OCI-LY7 (cell line): ENCODE results near the gene GTF3C6. TPM values are rescaled to one million over a fixed set of nuclear protein-coding genes. Genes with fewer than 3 reads are reported as not detected.

Experiments
- BruUV-seq: library from RNA; stranded (reverse); fragments of 400-500 nt; replicated peaks from 2 replicates; lab custom pipeline; 2021; lab: Mats Ljungman, UMichigan
- CTCF ChIA-PET: fragments of 300-600 bp; sonication (Branson Sonifier 250); formaldehyde crosslinking; loops from one replicate; lab custom pipeline; 2022; ENCODE audit warnings: antibody characterized with exemption; ENCODE audit not compliant: unreplicated experiment; lab: Charles Lee
- POLR2A ChIA-PET: fragments of 300-600 bp; sonication (Branson Sonifier 250); formaldehyde crosslinking; loops from one replicate; lab custom pipeline; 2022; ENCODE audit warnings: antibody characterized with exemption; lab: Charles Lee
- DNase-seq: peaks from one replicate; pipeline ENCODE4 v3.0.0-alpha.2; 2015; ENCODE audit warnings: low spot score
- H2AFZ ChIP-seq: fragments of 200-600 bp; sonication (generic), shearing (Covaris generic); 2 replicates; pipeline ENCODE4 v1.6.1; 2014; ENCODE audit warnings: mild to moderate bottlenecking, antibody characterized with exemption, low read length, moderate library complexity
- H3K27ac ChIP-seq: fragments of 200-600 bp; sonication (generic); 2 replicates; pipeline ENCODE4 v1.5.1; 2014; ENCODE audit warnings: mixed run types, low read depth, mild to moderate bottlenecking, moderate library complexity, low read length, inconsistent platforms; ENCODE audit not compliant: poor library complexity, severe bottlenecking
- H3K36me3 ChIP-seq: fragments of 200-600 bp; sonication (generic); 2 replicates; pipeline ENCODE4 v1.6.1; 2014; ENCODE audit warnings: mild to moderate bottlenecking, antibody characterized with exemption, low read length, moderate library complexity, mixed read lengths; ENCODE audit not compliant: insufficient read depth
- H3K4me1 ChIP-seq: fragments of 200-600 bp; sonication (generic); 2 replicates; pipeline ENCODE4 v1.5.1; 2014; ENCODE audit warnings: mild to moderate bottlenecking, low read length; ENCODE audit not compliant: insufficient read depth, poor library complexity, severe bottlenecking
- H3K4me2 ChIP-seq: fragments of 200-600 bp; sonication (generic); 2 replicates; pipeline ENCODE4 v1.6.1; 2014; ENCODE audit warnings: mild to moderate bottlenecking, low read length
- H3K4me3 ChIP-seq: fragments of 200-600 bp; sonication (generic); 2 replicates; pipeline ENCODE4 v1.5.1; 2014; ENCODE audit warnings: mild to moderate bottlenecking, low read depth, low read length; ENCODE audit not compliant: poor library complexity, severe bottlenecking
- H3K79me2 ChIP-seq: fragments of 200-600 bp; sonication (generic); 2 replicates; pipeline ENCODE4 v1.6.1; 2016; ENCODE audit warnings: low read depth, mild to moderate bottlenecking, low read length, moderate library complexity, mixed read lengths; ENCODE audit not compliant: insufficient read depth
- H3K9me2 ChIP-seq: fragments of 200-600 bp; sonication (generic); 2 replicates; pipeline ENCODE4 v1.6.1; 2016; ENCODE audit warnings: mild to moderate bottlenecking, low read length, mixed read lengths; ENCODE audit not compliant: insufficient read depth
- H3K9me3 ChIP-seq: fragments of 200-600 bp; sonication (generic); 2 replicates; pipeline ENCODE4 v1.6.1; 2014; ENCODE audit warnings: mild to moderate bottlenecking, mixed run types, low read length, mixed read lengths
- H4K20me1 ChIP-seq: fragments of 200-600 bp; sonication (generic); 2 replicates; pipeline ENCODE4 v1.6.1; 2014; ENCODE audit warnings: mild to moderate bottlenecking, antibody characterized with exemption, low read length, moderate library complexity, mixed read lengths; ENCODE audit not compliant: insufficient read depth
- CTCF ChIP-seq: fragments of 200-600 bp; sonication (generic); conservative IDR thresholded peaks from 2 replicates; pipeline ENCODE4 v1.5.1; 2014; ENCODE audit warnings: mild to moderate bottlenecking, antibody characterized with exemption, low read length, moderate library complexity, mixed read lengths
- EZH2phosphoT487 ChIP-seq: fragments of 200-600 bp; sonication (generic); IDR thresholded peaks from 2 replicates; pipeline ENCODE4 v1.6.1; 2018; ENCODE audit warnings: low read depth, borderline replicate concordance, mild to moderate bottlenecking, mixed run types, antibody characterized with exemption, low read length, moderate library complexity, mixed read lengths
- intact Hi-C: fragments of 100-400 bp; cut with micrococcal nuclease; formaldehyde crosslinking; loops from one replicate; pipeline ENCODE4 v1.10.0; 2022; ENCODE audit not compliant: unreplicated experiment
- total RNA-seq, 2 experiments: library from RNA; depleted of rRNA in 1 of 2; stranded (reverse); fragments of >200 nt in 1 of 2; shearing (Covaris generic) in 1 of 2; gene quantifications; 2 replicates each; pipeline ENCODE4 v1.2.3, GENCODE V29; 2014 to 2022

The GTF3C6 gene
- total RNA-seq, 2 experiments from 2014 or later = 29.7 to 71.0 TPM

GRCh38 chr6:110939429-110940200, 18.9 kb upstream of the GTF3C6 start:
- ChIA-PET POLR2A (interaction anchor here (0.6 to 0.9 kb wide), 6 partner anchors 13 to 1002 kb away, joined by 3 to 5 read pairs (median 4); no protein-coding TSS in a partner anchor), CTCF (no interaction called here)
- Histone ChIP-seq H3K4me2 (no peak overlapping the region), H3K9me2 (no peaks in the 10 kb centered on the region), H3K4me1 (no peaks in the 10 kb centered on the region), H3K79me2 (no peaks in the 10 kb centered on the region), H3K9me3 (no peaks in the 10 kb centered on the region), H2AFZ (no peak overlapping the region), H3K27ac (no peak overlapping the region), H3K4me3 (no peak overlapping the region), H4K20me1 (no peaks in the 10 kb centered on the region), H3K36me3 (no peaks in the 10 kb centered on the region)
- no peak for TF ChIP-seq EZH2phosphoT487
- no peak for TF ChIP-seq CTCF
- intact Hi-C loops = no loop called here
- no TSS peak for BruUV-seq
- no peak for DNase-seq

- H3K4me1 ChIP-seq = no peaks in the 10 kb centered on the region
- ChIA-PET CTCF (no interaction called here), POLR2A (interaction anchor here (0.6 to 1.4 kb wide), 7 partner anchors 12 to 390 kb away, joined by 3 to 6 read pairs (median 3); no protein-coding TSS in a partner anchor)
- no peaks in the 10 kb centered on the region for H3K9me3 ChIP-seq
- no peak overlapping the region for H3K4me2 ChIP-seq
- no peak overlapping the region for H3K4me3 ChIP-seq
- DNase-seq = no peak
- no peaks in the 10 kb centered on the region for H4K20me1 ChIP-seq
- H3K79me2 ChIP-seq = no peaks in the 10 kb centered on the region
- TF ChIP-seq CTCF (no peak), EZH2phosphoT487 (no peak)
- intact Hi-C loops = no loop called here
- no peaks in the 10 kb centered on the region for H3K9me2 ChIP-seq
- BruUV-seq = no TSS peak
- H2AFZ ChIP-seq = no peak overlapping the region
- H3K36me3 ChIP-seq = no peaks in the 10 kb centered on the region
- H3K27ac ChIP-seq = no peak overlapping the region
These were observed 13.8 kb upstream of the GTF3C6 start for GRCh38 chr6:110944681-110945151.

- no peak overlapping the region for H3K27ac ChIP-seq
- DNase-seq = no peak
- H4K20me1 ChIP-seq = no peaks in the 10 kb centered on the region
- no TSS peak for BruUV-seq
- POLR2A ChIA-PET = interaction anchor here (0.8 kb wide), 1 partner anchor 265 kb away, joined by 4 read pairs; no protein-coding TSS in a partner anchor
- H3K4me1 ChIP-seq = no peaks in the 10 kb centered on the region
- TF ChIP-seq EZH2phosphoT487 (no peak), CTCF (no peak)
- no peaks in the 10 kb centered on the region for H3K9me2 ChIP-seq
- no peaks in the 10 kb centered on the region for H3K9me3 ChIP-seq
- no peak overlapping the region for H3K4me3 ChIP-seq
- CTCF ChIA-PET = no interaction called here
- no peaks in the 10 kb centered on the region for H3K79me2 ChIP-seq
- intact Hi-C loops = no loop called here
- no peak overlapping the region for H3K4me2 ChIP-seq
- no peak overlapping the region for H2AFZ ChIP-seq
- H3K36me3 ChIP-seq = no peaks in the 10 kb centered on the region
These were observed 12.0 kb upstream of the GTF3C6 start for GRCh38 chr6:110946498-110946897.
